Measurements from ENCODE around the gene RAB3IL1. TPM values are rescaled to one million over a fixed set of nuclear protein-coding genes. Genes with fewer than 3 reads are reported as not detected.

RAB3IL1 gene
- total RNA-seq, 1 experiment from 2014 or later: 18.1 TPM

GRCh38 chr11:61935861-61936260 lies 18.5 kb upstream of the RAB3IL1 start:
- BruUV-seq (replicated peaks): no TSS peak
- Histone ChIP-seq H3K9me3 (ENCODE audit: control insufficient read depth in 1 of 2, insufficient read depth in 1 of 2, low read depth in 1 of 2, low read length in 2 of 2) (peaks cover 0 to 11% of the 10 kb centered on the region in 2 experiments; a peak in 1 of 4 replicates), H3K9me2 (ENCODE audit: insufficient read depth) (no peaks in the 10 kb centered on the region), H3K79me2 (ENCODE audit: insufficient read depth, low read length) (no peaks in the 10 kb centered on the region), H4K20me1 (ENCODE audit: insufficient read depth) (no peaks in the 10 kb centered on the region), H3K4me3 (replicated peaks in 1 of 2; ENCODE audit: low read depth in 1 of 2, low read length in 2 of 2) (no peak overlapping the region), H2AFZ (ENCODE audit: low read depth, low read length, poor library complexity, severe bottlenecking) (no peak overlapping the region), H3K27ac (ENCODE audit: low read depth, low read length) (no peak overlapping the region), H3K4me1 (ENCODE audit: control insufficient read depth in 1 of 2, insufficient read depth in 2 of 2, low read length in 2 of 2) (no peaks in the 10 kb centered on the region), H3K4me2 (ENCODE audit: low read length) (no peak overlapping the region), H3K9ac (ENCODE audit: low read length) (no peak overlapping the region), H3K36me3 (ENCODE audit: control insufficient read depth in 1 of 2, insufficient read depth in 2 of 2, low read length in 2 of 2) (no peaks in the 10 kb centered on the region), H3K27me3 (ENCODE audit: insufficient read depth, low read length) (no peaks in the 10 kb centered on the region)
- ChIA-PET POLR2A (no interaction called here), CTCF (interaction anchor here (1.5 kb wide), 1 partner anchor 12 kb away, joined by 4 read pairs; no protein-coding TSS in a partner anchor), RAD21 (ENCODE audit: low non-redundant PET in 1 of 2, low total read pairs in 2 of 2, uncharacterized antibody in 2 of 2, unreplicated experiment in 2 of 2) (no interaction called here)
- DNase-seq (ENCODE audit: low read depth, low spot score) (no peak), ATAC-seq (no peak)
- no peak for TF ChIP-seq MAX (IDR thresholded peaks at IDR 0.05)
- no peak for TF ChIP-seq RAD21 (IDR thresholded peaks at IDR 0.05; ENCODE audit: low read depth)
- TF ChIP-seq ELF1 (IDR thresholded peaks at IDR 0.05; ENCODE audit: borderline replicate concordance, low read depth): no peak
- TF ChIP-seq EZH2 (IDR thresholded peaks at IDR 0.05): no peak
- TF ChIP-seq CBX3 (IDR thresholded peaks at IDR 0.05; ENCODE audit: low read depth): no peak
- no peak for TF ChIP-seq POLR2A (IDR thresholded peaks at IDR 0.05; ENCODE audit: borderline replicate concordance, extremely low read depth, insufficient read depth, insufficient read length)
- TF ChIP-seq ZBTB33 (IDR thresholded peaks at IDR 0.05; ENCODE audit: extremely low read depth, insufficient replicate concordance, low read length): no peak
- no peak for TF ChIP-seq JUND (IDR thresholded peaks at IDR 0.05)
- no peak for TF ChIP-seq CTCF (IDR thresholded peaks at IDR 0.05 in 2 of 3, conservative IDR thresholded peaks at IDR 0.05 in 1 of 3; ENCODE audit: borderline replicate concordance in 1 of 3, insufficient read depth in 1 of 3, low read depth in 2 of 3, low read length in 2 of 3)
- TF ChIP-seq YY1 (IDR thresholded peaks at IDR 0.05; ENCODE audit: extremely low read depth, insufficient replicate concordance, low read depth, low read length): no peak
- no peak for TF ChIP-seq EGR1 (IDR thresholded peaks at IDR 0.05; ENCODE audit: low read depth)
- no peak for TF ChIP-seq ZFX (IDR thresholded peaks at IDR 0.05)
- no peak for TF ChIP-seq CEBPB (IDR thresholded peaks at IDR 0.05; ENCODE audit: low read depth)
- TF ChIP-seq REST (IDR thresholded peaks at IDR 0.05; ENCODE audit: low read depth): no peak
- TF ChIP-seq ZNF274 (IDR thresholded peaks at IDR 0.05; ENCODE audit: low read depth, low read length): no peak
- TF ChIP-seq SRF (IDR thresholded peaks at IDR 0.05; ENCODE audit: low read depth): no peak
- TF ChIP-seq FOSL1 (IDR thresholded peaks at IDR 0.05; ENCODE audit: low read depth): no peak
- intact Hi-C loops (cut with micrococcal nuclease): no loop called here

Data from HCT116 (cell line).